Measurements from ENCODE around the gene DCANP1.

DCANP1 gene

DNA sequence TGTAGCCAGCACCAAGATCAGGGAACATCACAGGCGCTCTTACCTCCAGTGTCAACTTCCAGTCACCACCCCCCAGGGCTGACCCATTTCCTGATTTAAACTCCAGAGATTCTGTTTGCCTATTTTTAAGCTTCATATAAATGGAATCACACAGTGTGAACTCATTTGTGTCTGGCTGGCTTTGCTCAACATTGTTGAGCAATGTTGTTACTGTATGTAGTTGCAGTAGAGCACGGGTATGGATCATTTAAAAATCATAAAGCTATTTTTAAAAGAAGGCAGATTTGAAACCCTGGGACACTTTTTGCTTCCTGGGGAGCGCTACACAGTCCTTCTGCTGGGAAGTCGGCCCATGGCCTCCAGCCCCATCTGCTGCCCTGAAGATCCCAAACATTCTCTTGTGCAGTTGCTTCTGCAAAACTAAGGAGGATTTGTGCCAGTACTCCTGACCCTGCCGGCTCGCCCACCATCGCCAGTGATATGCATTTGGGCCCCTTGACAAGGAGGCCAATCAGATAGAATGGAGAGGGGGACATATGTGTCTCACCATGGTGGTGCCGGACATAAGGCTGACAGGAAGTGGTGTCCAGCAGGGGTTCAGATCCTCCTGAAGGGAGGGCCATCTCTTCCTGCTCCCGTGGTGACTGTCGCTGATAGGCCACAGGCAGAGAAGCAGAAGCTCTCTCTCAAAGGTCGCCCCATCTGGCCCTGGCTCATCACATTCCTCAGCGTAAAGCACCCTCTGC lies 13.3 kb downstream of the DCANP1 start:
- peak; percentile 81 for DNase-seq (ENCODE audit: low read depth)
- TF ChIP-seq, protein P1, sequence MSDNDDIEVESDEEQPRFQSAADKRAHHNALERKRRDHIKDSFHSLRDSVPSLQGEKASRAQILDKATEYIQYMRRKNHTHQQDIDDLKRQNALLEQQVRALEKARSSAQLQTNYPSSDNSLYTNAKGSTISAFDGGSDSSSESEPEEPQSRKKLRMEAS (IDR thresholded peaks at IDR 0.05; ENCODE audit: low read depth, low read length): no peak
- TF ChIP-seq POLR2A (IDR thresholded peaks at IDR 0.05; ENCODE audit: extremely low read depth, insufficient read length): peak; percentile 30
- H3K4me3 ChIP-seq (ENCODE audit: low read depth, low read length): peak overlapping the region; percentile 0

DNA sequence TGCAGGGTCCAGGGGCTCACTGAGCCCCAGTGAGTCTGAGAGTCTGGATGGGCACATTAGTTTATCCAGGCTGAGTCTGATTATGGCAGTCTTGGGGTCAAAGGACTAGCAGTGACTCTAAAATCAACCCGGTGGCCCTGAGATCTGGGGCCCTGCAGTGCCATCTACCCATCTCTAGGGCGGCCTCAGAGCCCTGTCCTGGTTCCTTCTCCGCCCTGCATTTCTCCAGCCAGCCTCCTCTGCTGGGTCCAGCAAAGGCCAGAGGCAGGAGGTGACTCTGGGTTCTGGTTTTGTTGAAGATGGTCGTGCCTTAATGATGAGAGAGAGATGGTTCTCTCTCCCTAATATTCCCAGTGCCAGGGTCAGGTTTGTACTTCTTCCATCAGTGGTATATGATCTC lies 15.0 kb downstream of the DCANP1 start:
- no peak for TF ChIP-seq POLR2A (IDR thresholded peaks at IDR 0.05; ENCODE audit: extremely low read depth, insufficient read length)
- TF ChIP-seq MYC (IDR thresholded peaks at IDR 0.05; ENCODE audit: low read depth, low read length): no peak
- TF ChIP-seq, protein P1 (IDR thresholded peaks at IDR 0.05; ENCODE audit: low read depth, low read length): no peak
- TF ChIP-seq, protein P2, sequence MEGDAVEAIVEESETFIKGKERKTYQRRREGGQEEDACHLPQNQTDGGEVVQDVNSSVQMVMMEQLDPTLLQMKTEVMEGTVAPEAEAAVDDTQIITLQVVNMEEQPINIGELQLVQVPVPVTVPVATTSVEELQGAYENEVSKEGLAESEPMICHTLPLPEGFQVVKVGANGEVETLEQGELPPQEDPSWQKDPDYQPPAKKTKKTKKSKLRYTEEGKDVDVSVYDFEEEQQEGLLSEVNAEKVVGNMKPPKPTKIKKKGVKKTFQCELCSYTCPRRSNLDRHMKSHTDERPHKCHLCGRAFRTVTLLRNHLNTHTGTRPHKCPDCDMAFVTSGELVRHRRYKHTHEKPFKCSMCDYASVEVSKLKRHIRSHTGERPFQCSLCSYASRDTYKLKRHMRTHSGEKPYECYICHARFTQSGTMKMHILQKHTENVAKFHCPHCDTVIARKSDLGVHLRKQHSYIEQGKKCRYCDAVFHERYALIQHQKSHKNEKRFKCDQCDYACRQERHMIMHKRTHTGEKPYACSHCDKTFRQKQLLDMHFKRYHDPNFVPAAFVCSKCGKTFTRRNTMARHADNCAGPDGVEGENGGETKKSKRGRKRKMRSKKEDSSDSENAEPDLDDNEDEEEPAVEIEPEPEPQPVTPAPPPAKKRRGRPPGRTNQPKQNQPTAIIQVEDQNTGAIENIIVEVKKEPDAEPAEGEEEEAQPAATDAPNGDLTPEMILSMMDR (IDR thresholded peaks at IDR 0.05; ENCODE audit: low read depth, low read length): no peak
- no peak overlapping the region for H3K4me3 ChIP-seq (ENCODE audit: low read depth, low read length)
- no peak for DNase-seq (ENCODE audit: low read depth)

- TF ChIP-seq POLR2A (IDR thresholded peaks at IDR 0.05; ENCODE audit: extremely low read depth, insufficient read length): no peak
- TF ChIP-seq, protein P1 (IDR thresholded peaks at IDR 0.05; ENCODE audit: low read depth, low read length): no peak
- TF ChIP-seq, protein P2 (IDR thresholded peaks at IDR 0.05; ENCODE audit: low read depth, low read length): no peak
- TF ChIP-seq MYC (IDR thresholded peaks at IDR 0.05; ENCODE audit: low read depth, low read length): no peak
- H3K4me3 ChIP-seq (ENCODE audit: low read depth, low read length): no peak overlapping the region
- DNase-seq (ENCODE audit: low read depth): no peak
Measured at GRCh38 chr5:135430135-135430437, 17.1 kb downstream of the DCANP1 start.

- TF ChIP-seq POLR2A (IDR thresholded peaks at IDR 0.05; ENCODE audit: extremely low read depth, insufficient read length): no peak
- no peak for TF ChIP-seq MYC (IDR thresholded peaks at IDR 0.05; ENCODE audit: low read depth, low read length)
- TF ChIP-seq, protein P2 (IDR thresholded peaks at IDR 0.05; ENCODE audit: low read depth, low read length): no peak
- TF ChIP-seq, protein P1 (IDR thresholded peaks at IDR 0.05; ENCODE audit: low read depth, low read length): no peak
- H3K4me3 ChIP-seq (ENCODE audit: low read depth, low read length): no peak overlapping the region
- DNase-seq (ENCODE audit: low read depth): peak; percentile 53
Measured at GRCh38 chr5:135429301-135430134, 17.6 kb downstream of the DCANP1 start.

- no peak overlapping the region for H3K4me3 ChIP-seq (ENCODE audit: low read depth, low read length)
- peak; percentile 46 for DNase-seq (ENCODE audit: low read depth)
- no peak for TF ChIP-seq MYC (IDR thresholded peaks at IDR 0.05; ENCODE audit: low read depth, low read length)
- TF ChIP-seq, protein P1 (IDR thresholded peaks at IDR 0.05; ENCODE audit: low read depth, low read length): no peak
- no peak for TF ChIP-seq POLR2A (IDR thresholded peaks at IDR 0.05; ENCODE audit: extremely low read depth, insufficient read length)
- TF ChIP-seq, protein P2 (IDR thresholded peaks at IDR 0.05; ENCODE audit: low read depth, low read length): no peak
Measured at GRCh38 chr5:135428586-135428985, 18.6 kb downstream of the DCANP1 start.

All from NB4 (cell line).